ENCODE data around the gene APH1B.

Gene APH1B

GRCh38 chr15:63296195-63296594, 18.8 kb downstream of the APH1B start:
- TF ChIP-seq EP300 (IDR thresholded peaks at IDR 0.05; ENCODE audit: borderline replicate concordance) (no peak), USF1 (IDR thresholded peaks at IDR 0.05) (no peak), FOXM1 (IDR thresholded peaks at IDR 0.05; ENCODE audit: borderline replicate concordance, low read depth) (no peak)

- TF ChIP-seq FOXM1 (IDR thresholded peaks at IDR 0.05; ENCODE audit: borderline replicate concordance, low read depth) (no peak), TEAD4 (IDR thresholded peaks at IDR 0.05) (no peak), TCF12 (IDR thresholded peaks at IDR 0.05; ENCODE audit: low read depth) (no peak), RAD21 (IDR thresholded peaks at IDR 0.05; ENCODE audit: low read depth) (no peak), REST (IDR thresholded peaks at IDR 0.05; ENCODE audit: low read depth) (no peak), YY1 (IDR thresholded peaks at IDR 0.05; ENCODE audit: low read depth) (no peak), EGR1 (IDR thresholded peaks at IDR 0.05) (no peak), MAX (IDR thresholded peaks at IDR 0.05) (no peak), EP300 (IDR thresholded peaks at IDR 0.05; ENCODE audit: borderline replicate concordance) (no peak), CREB1 (IDR thresholded peaks at IDR 0.05; ENCODE audit: low read depth) (no peak), NFIC (IDR thresholded peaks at IDR 0.05) (no peak), USF1 (IDR thresholded peaks at IDR 0.05) (no peak), TAF1 (IDR thresholded peaks at IDR 0.05; ENCODE audit: low read depth) (no peak), ZBTB7A (IDR thresholded peaks at IDR 0.05; ENCODE audit: low read depth) (no peak), CEBPB (IDR thresholded peaks at IDR 0.05) (no peak)
These were observed 22.7 kb downstream of the APH1B start for GRCh38 chr15:63299943-63300575.

- TF ChIP-seq REST (IDR thresholded peaks at IDR 0.05; ENCODE audit: low read depth), result no peak
- TF ChIP-seq EGR1 (IDR thresholded peaks at IDR 0.05), result no peak
- no peak for TF ChIP-seq MAX (IDR thresholded peaks at IDR 0.05)
- TF ChIP-seq USF1 (IDR thresholded peaks at IDR 0.05), result no peak
- no peak for TF ChIP-seq RAD21 (IDR thresholded peaks at IDR 0.05; ENCODE audit: low read depth)
- no peak for TF ChIP-seq TCF12 (IDR thresholded peaks at IDR 0.05; ENCODE audit: low read depth)
- no peak for TF ChIP-seq CREB1 (IDR thresholded peaks at IDR 0.05; ENCODE audit: low read depth)
- TF ChIP-seq CEBPB (IDR thresholded peaks at IDR 0.05), result no peak
- no peak for TF ChIP-seq ZBTB7A (IDR thresholded peaks at IDR 0.05; ENCODE audit: low read depth)
- no peak for TF ChIP-seq NFIC (IDR thresholded peaks at IDR 0.05)
- TF ChIP-seq EP300 (IDR thresholded peaks at IDR 0.05; ENCODE audit: borderline replicate concordance), result no peak
- no peak for TF ChIP-seq TEAD4 (IDR thresholded peaks at IDR 0.05)
- TF ChIP-seq FOXM1 (IDR thresholded peaks at IDR 0.05; ENCODE audit: borderline replicate concordance, low read depth), result no peak
These were observed 23.7 kb downstream of the APH1B start for GRCh38 chr15:63301088-63301487.

- no peak for TF ChIP-seq YY1 (IDR thresholded peaks at IDR 0.05; ENCODE audit: low read depth)
- TF ChIP-seq REST (IDR thresholded peaks at IDR 0.05; ENCODE audit: low read depth), result no peak
- no peak for TF ChIP-seq CEBPB (IDR thresholded peaks at IDR 0.05)
- no peak for TF ChIP-seq MAX (IDR thresholded peaks at IDR 0.05)
- TF ChIP-seq EP300 (IDR thresholded peaks at IDR 0.05; ENCODE audit: borderline replicate concordance), result no peak
- TF ChIP-seq TAF1 (IDR thresholded peaks at IDR 0.05; ENCODE audit: low read depth), result no peak
- no peak for TF ChIP-seq TCF12 (IDR thresholded peaks at IDR 0.05; ENCODE audit: low read depth)
- TF ChIP-seq FOXM1 (IDR thresholded peaks at IDR 0.05; ENCODE audit: borderline replicate concordance, low read depth), result no peak
- TF ChIP-seq ZBTB7A (IDR thresholded peaks at IDR 0.05; ENCODE audit: low read depth), result no peak
- TF ChIP-seq EGR1 (IDR thresholded peaks at IDR 0.05), result no peak
- no peak for TF ChIP-seq USF1 (IDR thresholded peaks at IDR 0.05)
- TF ChIP-seq TEAD4 (IDR thresholded peaks at IDR 0.05), result no peak
- no peak for TF ChIP-seq RAD21 (IDR thresholded peaks at IDR 0.05; ENCODE audit: low read depth)
- no peak for TF ChIP-seq CREB1 (IDR thresholded peaks at IDR 0.05; ENCODE audit: low read depth)
- no peak for TF ChIP-seq NFIC (IDR thresholded peaks at IDR 0.05)
These were observed 27.9 kb downstream of the APH1B start for GRCh38 chr15:63305260-63305659.

Measured in Ishikawa (cell line).